Measurements from ENCODE around the gene MYLK3. TPM values are rescaled to one million over a fixed set of nuclear protein-coding genes. Genes with fewer than 3 reads are reported as not detected.

Gene MYLK3
- total and polyA plus RNA-seq, 2 donors, result 0.13 to 3.1 TPM

DNA sequence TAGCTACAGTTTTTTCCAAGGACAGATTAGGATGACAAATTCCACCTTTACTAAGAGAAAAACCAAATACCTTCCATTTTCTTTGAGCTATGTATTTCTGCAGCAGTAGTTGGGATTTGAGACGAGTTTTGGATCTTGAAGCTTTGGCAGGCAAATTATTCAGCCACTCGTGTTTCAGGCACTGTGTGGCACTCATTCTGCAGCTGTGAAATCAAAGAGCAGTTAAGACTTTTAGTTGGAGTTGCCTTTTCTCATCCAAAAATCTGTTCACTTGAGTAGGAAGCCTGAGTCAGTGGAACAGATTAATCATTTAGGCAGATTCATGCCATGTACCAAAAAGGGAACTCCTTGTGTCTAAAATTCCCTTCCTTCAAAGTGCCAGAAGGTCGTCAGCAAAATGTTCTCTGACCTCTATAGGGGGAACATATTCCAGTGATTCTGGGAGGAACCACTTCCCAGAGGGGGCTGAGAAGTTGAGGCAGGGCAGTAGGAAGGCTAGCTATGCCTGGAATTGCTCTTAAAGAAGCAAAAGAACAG is 38.6 kb downstream of the MYLK3 start:
- H3K4me3 ChIP-seq (ENCODE audit: low read depth, low read length), result no peak overlapping the region
- H3K4me1 ChIP-seq (ENCODE audit: insufficient read depth), result no peaks in the 10 kb centered on the region
- no peak overlapping the region for H3K27ac ChIP-seq (ENCODE audit: low read depth)
- no peaks in the 10 kb centered on the region for H3K36me3 ChIP-seq (ENCODE audit: insufficient read depth)
- DNase-seq (ENCODE audit: extremely low spot score), result no peak
- WGBS, result 43% methylated on average over 3 of the region's 3 CpGs

DNA sequence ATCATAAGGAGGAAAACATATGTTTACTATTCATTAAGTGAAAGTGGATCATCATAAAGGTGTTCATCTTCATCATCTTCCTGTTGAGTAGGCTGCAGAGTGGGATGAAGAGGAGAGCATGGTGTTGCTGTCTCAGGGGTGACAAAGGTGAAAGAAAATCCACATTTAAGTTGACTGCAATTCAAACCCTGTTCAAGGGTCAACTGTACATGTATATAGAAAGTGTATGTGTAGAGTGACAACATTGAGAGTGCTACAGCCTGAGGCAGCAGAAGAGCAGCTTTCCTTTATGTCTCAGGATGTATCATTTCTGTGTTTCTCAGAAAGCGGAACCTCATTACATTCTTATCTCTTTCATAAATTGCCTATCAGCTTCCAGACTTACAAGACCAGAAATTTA is 41.5 kb downstream of the MYLK3 start:
- H3K36me3 ChIP-seq (ENCODE audit: insufficient read depth), result no peaks in the 10 kb centered on the region
- no peak for DNase-seq (ENCODE audit: extremely low spot score)
- no peaks in the 10 kb centered on the region for H3K4me1 ChIP-seq (ENCODE audit: insufficient read depth)
- no peak overlapping the region for H3K4me3 ChIP-seq (ENCODE audit: low read depth, low read length)
- no peak overlapping the region for H3K27ac ChIP-seq (ENCODE audit: low read depth)
- WGBS, result 0% methylated on average over 1 of the region's 1 CpG

DNA sequence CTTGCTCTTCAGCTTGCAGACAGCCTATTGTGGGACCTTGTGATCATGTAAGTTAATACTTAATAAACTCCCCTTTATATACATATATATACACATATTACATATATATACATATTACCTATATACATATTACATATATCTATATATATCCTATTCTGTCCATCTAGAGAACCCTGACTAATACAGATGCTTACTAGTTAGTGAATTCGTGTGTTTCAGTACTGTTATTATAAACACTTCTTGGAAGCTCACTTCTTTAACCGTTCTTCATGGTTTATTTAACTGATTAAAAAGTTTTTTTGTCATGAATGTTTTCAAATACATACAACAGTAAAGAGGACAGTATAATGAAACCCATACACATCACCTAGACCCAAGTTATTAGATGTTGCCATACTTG is 46.1 kb downstream of the MYLK3 start:
- no peaks in the 10 kb centered on the region for H3K36me3 ChIP-seq (ENCODE audit: insufficient read depth)
- 67% methylated on average over 2 of the region's 2 CpGs for WGBS
- no peaks in the 10 kb centered on the region for H3K4me1 ChIP-seq (ENCODE audit: insufficient read depth)
- no peak overlapping the region for H3K4me3 ChIP-seq (ENCODE audit: low read depth, low read length)
- H3K27ac ChIP-seq (ENCODE audit: low read depth), result no peak overlapping the region
- no peak for DNase-seq (ENCODE audit: extremely low spot score)

DNA sequence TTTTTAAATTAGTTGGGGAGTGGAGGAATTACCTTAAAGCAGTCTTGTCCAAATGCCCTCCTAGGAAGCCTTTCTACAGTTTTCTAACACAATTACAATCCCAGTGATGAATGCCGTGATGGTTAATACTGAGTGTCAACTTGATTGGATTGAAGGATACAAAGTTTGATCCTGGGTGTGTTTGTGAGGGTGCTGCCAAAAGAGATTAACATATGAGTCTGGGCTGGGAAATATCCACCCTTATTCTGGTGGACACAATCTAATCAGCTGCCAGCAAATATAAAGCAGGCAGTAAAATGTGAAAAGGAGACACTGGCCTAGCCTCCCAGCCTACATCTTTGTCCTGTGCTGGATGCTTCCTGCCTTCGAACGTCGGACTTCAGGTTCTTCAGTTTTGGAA is 46.5 kb downstream of the MYLK3 start:
- H3K27ac ChIP-seq (ENCODE audit: low read depth), result no peak overlapping the region
- no peak overlapping the region for H3K4me3 ChIP-seq (ENCODE audit: low read depth, low read length)
- 82% methylated on average over 4 of the region's 4 CpGs for WGBS
- H3K36me3 ChIP-seq (ENCODE audit: insufficient read depth), result no peaks in the 10 kb centered on the region
- no peak for DNase-seq (ENCODE audit: extremely low spot score)
- H3K4me1 ChIP-seq (ENCODE audit: insufficient read depth), result no peaks in the 10 kb centered on the region

DNA sequence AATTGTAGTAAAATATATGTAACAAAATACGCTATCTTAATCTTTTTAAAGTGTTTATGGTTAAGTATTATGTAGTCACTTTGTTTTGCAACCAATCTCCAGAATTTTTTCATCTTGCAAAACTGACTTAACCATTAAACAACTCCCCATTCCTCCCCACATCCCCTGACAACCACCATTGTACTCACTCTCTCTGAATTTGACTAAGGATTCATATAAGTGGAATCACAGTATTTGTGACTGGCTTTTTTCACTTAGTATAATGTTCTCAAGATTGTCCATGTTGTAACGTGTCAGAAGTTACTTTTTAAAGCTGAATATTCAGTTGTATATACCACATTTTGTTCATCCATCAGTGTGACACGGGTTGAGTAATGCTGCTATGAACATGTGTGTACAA is 48.1 kb downstream of the MYLK3 start:
- no peak overlapping the region for H3K4me3 ChIP-seq (ENCODE audit: low read depth, low read length)

DNA sequence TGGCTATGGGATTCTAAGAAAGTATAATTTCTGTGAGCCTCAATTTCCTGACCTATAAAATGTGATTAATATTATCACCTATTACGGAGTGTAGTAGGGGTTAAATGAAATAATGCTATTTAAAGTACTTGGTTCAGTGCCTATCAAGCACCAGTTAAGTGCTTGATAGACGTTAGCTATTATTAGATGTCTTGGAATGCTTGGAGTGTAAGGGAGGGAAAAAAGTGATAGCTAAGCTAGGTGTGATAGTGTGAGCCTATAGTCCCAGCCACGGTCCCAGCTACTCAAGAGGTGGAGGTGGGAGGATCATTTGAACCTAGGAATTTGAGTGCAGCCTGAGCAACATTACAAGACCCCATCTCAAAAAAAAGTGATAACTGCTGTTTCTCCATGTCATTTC is 51.2 kb downstream of the MYLK3 start:
- 78% methylated on average over 3 of the region's 3 CpGs for WGBS
- Histone ChIP-seq H3K4me3 (ENCODE audit: low read depth, low read length) (no peak overlapping the region), H3K4me1 (ENCODE audit: insufficient read depth) (no peaks in the 10 kb centered on the region), H3K27ac (ENCODE audit: low read depth) (no peak overlapping the region), H3K36me3 (ENCODE audit: insufficient read depth) (no peaks in the 10 kb centered on the region)
- no peak for DNase-seq (ENCODE audit: extremely low spot score)

More for the DNA sequence above, 48.1 kb downstream of the MYLK3 start:
- Histone ChIP-seq H3K27ac (ENCODE audit: low read depth) (no peak overlapping the region), H3K36me3 (ENCODE audit: insufficient read depth) (no peaks in the 10 kb centered on the region), H3K4me1 (ENCODE audit: insufficient read depth) (no peaks in the 10 kb centered on the region)
- 97% methylated on average over 3 of the region's 3 CpGs for WGBS
- no peak for DNase-seq (ENCODE audit: extremely low spot score)

DNA sequence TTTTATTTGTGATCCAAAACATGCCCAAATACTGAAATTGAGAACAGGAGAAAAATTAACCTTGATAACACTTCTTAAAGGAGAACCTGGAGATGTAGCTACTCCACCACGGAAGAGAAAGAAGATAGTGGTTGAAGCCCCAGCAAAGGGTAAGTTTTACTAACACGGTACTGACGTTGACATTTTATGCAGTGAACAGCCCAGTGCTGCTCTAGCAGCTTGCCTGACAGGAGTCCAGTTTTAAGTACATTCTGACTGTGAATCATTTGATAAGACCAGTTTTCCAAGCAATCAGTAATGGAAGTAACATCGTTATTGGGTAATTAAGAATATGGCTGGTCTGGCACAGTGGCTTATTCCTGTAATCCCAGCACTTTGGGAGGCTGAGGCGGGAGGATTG is 52.2 kb downstream of the MYLK3 start:
- no peak for DNase-seq (ENCODE audit: extremely low spot score)
- Histone ChIP-seq H3K36me3 (ENCODE audit: insufficient read depth) (no peaks in the 10 kb centered on the region), H3K27ac (ENCODE audit: low read depth) (no peak overlapping the region), H3K4me1 (ENCODE audit: insufficient read depth) (no peaks in the 10 kb centered on the region), H3K4me3 (ENCODE audit: low read depth, low read length) (no peak overlapping the region)
- 94% methylated on average over 5 of the region's 5 CpGs for WGBS

DNA sequence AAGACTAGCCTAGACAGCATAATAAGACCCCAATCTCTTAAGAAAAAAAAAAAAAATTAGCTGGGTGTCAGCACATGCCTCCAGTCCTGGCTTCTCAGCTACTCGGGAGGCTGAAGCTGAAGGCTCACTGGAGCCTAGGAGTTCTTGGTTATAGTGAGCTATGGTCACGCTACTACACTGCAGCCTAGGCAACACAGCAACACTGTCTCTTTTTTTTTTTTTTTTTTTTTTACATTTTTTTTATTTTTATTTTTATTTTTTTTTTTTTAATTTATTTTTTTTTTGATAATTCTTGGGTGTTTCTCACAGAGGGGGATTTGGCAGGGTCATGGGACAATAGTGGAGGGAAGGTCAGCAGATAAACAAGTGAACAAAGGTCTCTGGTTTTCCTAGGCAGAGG is 54.5 kb downstream of the MYLK3 start:
- Histone ChIP-seq H3K4me3 (ENCODE audit: low read depth, low read length) (no peak overlapping the region), H3K4me1 (ENCODE audit: insufficient read depth) (no peaks in the 10 kb centered on the region), H3K36me3 (ENCODE audit: insufficient read depth) (no peaks in the 10 kb centered on the region), H3K27ac (ENCODE audit: low read depth) (no peak overlapping the region)
- no peak for DNase-seq (ENCODE audit: extremely low spot score)
- WGBS, result 91% methylated on average over 2 of the region's 2 CpGs

DNA sequence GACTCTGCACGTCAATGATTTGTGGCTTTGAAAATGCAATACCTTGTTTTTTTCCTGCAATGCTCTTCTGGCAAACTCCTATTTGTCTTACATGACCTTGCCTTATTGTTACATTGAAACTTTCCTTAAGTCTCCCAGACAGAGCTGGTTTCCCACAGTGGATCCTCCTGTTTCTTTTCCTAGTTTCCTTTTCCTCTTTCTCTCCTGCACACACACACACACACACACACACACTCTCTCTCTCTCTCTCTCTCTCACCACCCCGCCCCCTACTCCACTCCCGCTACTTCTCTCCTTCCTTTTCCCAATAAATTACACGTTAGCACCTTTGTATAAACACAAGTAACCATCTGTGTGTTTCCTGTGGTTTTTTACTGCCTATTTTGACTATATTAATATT is 56.4 kb downstream of the MYLK3 start:
- no peak overlapping the region for H3K4me3 ChIP-seq (ENCODE audit: low read depth, low read length)
- WGBS, result 72% methylated on average over 4 of the region's 4 CpGs
- peaks cover 2% of the 10 kb centered on the region for H3K4me1 ChIP-seq (ENCODE audit: insufficient read depth)
- no peaks in the 10 kb centered on the region for H3K36me3 ChIP-seq (ENCODE audit: insufficient read depth)
- H3K27ac ChIP-seq (ENCODE audit: low read depth), result no peak overlapping the region
- no peak for DNase-seq (ENCODE audit: extremely low spot score)

DNA sequence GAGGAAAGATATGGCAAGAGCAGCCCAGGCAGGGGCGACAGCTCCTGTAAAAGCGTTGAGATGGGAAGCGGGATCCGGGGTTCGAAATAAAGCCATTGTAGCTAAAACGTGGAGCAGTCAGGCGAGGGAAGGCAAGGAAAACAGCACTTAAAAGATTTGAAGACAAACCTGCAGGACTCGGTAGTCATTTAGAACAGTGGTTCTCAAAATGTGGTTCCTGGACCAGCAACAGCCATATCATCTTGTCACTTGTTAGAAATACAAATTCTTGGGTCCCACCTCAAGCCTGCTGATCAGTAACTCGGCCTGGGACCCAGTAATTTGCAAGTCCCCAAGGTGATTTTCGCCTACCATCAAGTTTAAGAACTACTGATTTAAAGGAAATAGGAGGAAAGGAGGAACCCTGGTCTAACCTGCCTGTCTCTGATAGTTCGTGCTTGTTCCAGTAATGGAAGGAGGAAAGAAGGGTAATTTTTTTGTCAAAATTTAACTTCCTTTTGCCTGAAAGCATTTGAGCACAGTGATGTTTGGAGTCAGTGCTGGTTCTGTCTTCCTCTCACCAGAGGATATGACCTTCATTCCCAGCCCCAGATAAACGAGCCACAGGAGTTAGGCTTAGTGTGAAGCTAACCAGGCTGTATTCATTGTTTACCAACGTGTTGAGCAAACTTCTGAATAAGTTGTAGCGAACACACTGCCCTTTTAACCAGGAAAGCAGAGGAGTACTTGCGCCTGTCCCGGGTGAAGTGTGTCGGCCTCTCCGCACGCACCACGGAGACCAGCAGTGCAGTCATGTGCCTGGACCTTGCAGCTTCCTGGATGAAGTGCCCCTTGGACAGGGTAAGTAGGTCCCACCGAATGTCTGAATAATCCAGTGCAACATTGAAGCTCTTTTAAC is 57.6 kb downstream of the MYLK3 start:
- H3K27ac ChIP-seq (ENCODE audit: low read depth), result no peak overlapping the region
- peaks cover 3% of the 10 kb centered on the region for H3K4me1 ChIP-seq (ENCODE audit: insufficient read depth)
- WGBS, result 10% methylated on average over 21 of the region's 21 CpGs
- no peak for DNase-seq (ENCODE audit: extremely low spot score)
- H3K4me3 ChIP-seq (ENCODE audit: low read depth, low read length), result no peak overlapping the region
- no peaks in the 10 kb centered on the region for H3K36me3 ChIP-seq (ENCODE audit: insufficient read depth)

DNA sequence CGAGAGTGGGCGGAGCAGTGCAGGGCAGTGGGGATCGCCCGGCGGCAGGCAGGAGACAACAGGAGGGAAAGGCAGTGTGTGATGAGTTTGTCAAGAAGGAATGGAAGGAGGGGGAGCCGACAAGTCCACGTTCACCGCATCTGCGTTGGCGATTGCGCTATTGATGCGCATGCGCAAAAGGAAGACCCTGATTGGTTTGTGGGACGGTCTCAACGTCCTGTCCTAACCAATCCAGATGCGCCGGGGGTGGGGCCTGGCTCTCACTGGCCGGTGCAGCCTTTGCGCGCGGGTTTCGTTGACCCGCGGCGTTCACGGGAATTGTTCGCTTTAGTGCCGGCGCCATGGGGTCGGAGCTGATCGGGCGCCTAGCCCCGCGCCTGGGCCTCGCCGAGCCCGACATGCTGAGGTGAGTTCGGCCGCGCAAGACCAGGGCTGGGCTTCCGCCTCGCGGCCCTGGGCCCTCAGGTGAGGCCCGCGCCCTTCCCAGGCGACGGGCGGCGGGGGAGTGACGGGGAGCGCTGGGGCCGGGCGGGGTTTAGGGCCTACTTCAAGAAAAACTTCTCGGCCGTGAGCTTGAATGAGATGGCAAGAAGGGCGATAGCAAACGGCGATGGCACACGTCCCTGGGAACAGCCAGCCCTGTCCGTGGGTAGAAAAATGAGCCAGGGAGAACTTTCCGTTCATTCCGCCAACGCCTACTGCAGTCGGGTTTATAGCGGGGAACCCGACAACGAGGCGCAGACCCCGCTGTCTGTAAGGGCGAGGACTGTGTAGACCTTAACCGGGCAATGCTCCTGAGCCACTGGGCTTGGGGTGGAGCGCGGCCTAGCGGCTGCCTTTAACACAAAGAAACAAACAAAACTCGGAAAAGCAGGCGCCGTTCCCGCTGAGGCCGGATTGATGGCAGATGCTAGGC is 58.5 kb downstream of the MYLK3 start, which contains the start of gene ORC6:
TSS of gene ORC6 (plus strand) at position 295 of the 916 bp plus-strand sequence. CDS start at position 342, 47 bp downstream.
- WGBS, result under 1% methylated on average over 79 of the region's 79 CpGs
- H3K4me3 ChIP-seq (ENCODE audit: low read depth, low read length), result peak within 1 kb of the TSS; percentile 82
- H3K27ac ChIP-seq (ENCODE audit: low read depth), result peak within 1 kb of the TSS; percentile 97
- DNase-seq (ENCODE audit: extremely low spot score), result peak; percentile 94
- peaks cover 3% of the 10 kb centered on the region for H3K4me1 ChIP-seq (ENCODE audit: insufficient read depth)
- H3K36me3 ChIP-seq (ENCODE audit: insufficient read depth), result no peaks in the 10 kb centered on the region

DNA sequence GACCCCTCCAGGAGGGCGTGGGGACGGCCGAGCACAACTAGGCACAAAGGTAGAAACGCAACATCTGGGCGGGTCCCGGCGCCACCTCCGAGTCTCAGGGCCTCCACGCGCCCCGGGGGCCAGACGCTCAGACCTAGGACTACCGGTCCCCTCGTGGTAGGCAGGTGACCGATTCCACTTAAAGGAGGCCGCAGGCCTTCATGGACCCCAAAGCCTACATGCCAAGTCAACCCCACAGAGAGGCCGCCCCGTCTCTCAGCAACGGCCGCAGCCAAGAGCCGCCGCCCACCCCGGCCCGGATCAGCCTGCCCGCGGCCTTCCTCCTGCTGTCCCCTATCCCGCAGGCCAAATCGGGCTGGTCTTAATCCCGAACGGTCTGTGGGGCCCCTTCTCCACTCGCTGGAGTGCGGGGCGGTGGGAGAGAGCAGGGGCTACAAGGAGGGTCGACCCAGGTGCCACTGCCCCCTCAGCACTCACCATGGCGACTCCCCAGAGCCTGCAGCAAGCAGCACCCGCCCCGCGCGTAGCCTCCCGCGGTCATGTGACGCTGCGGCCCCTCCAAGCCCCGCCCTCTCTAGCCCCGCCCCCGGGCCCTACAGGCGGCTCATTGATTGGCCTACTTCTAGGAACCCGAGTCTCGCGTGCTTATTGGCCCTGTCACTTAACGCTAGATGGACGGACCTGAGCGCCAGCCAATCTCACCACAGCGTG is 59.3 kb downstream of the MYLK3 start, which contains the start of gene VPS35:
TSS of gene VPS35 (minus strand) at position 525 of the 711 bp plus-strand sequence. CDS start at position 480, 45 bp downstream.
- Histone ChIP-seq H3K4me1 (ENCODE audit: insufficient read depth) (peaks cover 3% of the 10 kb centered on the region), H3K4me3 (ENCODE audit: low read depth, low read length) (peak within 1 kb of the TSS; percentile 82), H3K27ac (ENCODE audit: low read depth) (peak within 1 kb of the TSS; percentile 97), H3K36me3 (ENCODE audit: insufficient read depth) (no peaks in the 10 kb centered on the region)
- peak; percentile 97 for DNase-seq (ENCODE audit: extremely low spot score)
- under 1% methylated on average over 54 of the region's 54 CpGs for WGBS

DNA sequence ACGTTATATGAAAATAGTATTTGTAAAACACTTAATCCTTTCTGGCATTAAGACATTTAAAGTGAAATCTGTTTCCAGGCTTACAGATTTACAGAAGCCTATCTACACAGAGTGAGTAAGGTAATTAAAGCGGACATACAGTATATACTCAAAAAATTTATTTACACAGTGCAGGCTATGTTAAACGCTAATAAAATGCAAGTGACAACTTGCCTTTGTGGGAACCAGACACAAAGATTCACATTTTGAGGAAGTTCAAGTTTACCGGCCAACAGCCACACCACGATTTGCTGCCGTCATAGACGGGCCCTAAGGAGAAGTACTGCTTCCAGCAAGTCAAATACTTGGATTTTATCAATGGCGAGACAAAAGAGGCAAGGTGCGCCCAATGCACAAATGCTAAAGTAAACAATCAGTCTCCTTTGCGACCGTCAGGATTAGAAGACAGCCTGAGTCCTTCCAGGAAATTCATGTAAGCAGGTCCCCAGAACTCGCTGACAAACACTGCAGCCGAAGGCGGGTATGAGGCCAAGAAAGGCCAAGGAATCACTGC is 60.0 kb downstream of the MYLK3 start:
- Histone ChIP-seq H3K4me3 (ENCODE audit: low read depth, low read length) (peak overlapping the region; percentile 82), H3K36me3 (ENCODE audit: insufficient read depth) (no peaks in the 10 kb centered on the region), H3K4me1 (ENCODE audit: insufficient read depth) (peaks cover 3% of the 10 kb centered on the region), H3K27ac (ENCODE audit: low read depth) (peak overlapping the region; percentile 91)
- peak; percentile 41 for DNase-seq (ENCODE audit: extremely low spot score)
- WGBS, result 3% methylated on average over 14 of the region's 14 CpGs

Data from urinary bladder (tissue), 4 donors.